H54 (cell line): Measurements from ENCODE around the gene PYGO2.
"Not testable (repeated sequence)": the region's sequence is repeated elsewhere in the genome, so short reads cannot be mapped to it uniquely, and the experiment has no call there.

ENCODE experiments used
- DNase-seq: peaks from one replicate; pipeline ENCODE4 v3.0.0; 2011; ENCODE audit warnings: low spot score, mixed read lengths; ENCODE audit not compliant: insufficient read length
- FAIRE-seq: peaks from 3 replicates; lab custom pipeline; 2011; peaks lifted over from hg19 to GRCh38; lab: Jason Lieb, UNC
- POLR2A ChIP-seq: IDR thresholded peaks from 2 replicates; pipeline ENCODE4 v1.6.1; 2011; ENCODE audit warnings: low read depth, mild to moderate bottlenecking, low read length

PYGO2 gene

GRCh38 chr1:154925335-154926170 is 36.0 kb downstream of the PYGO2 start:
- DNase-seq, result no peak
- TF ChIP-seq POLR2A, result no peak
- no peak for FAIRE-seq

GRCh38 chr1:154923695-154924094 is 37.9 kb downstream of the PYGO2 start:
- no peak for TF ChIP-seq POLR2A
- FAIRE-seq (no peak), DNase-seq (no peak)

GRCh38 chr1:154913273-154913672 is 48.3 kb downstream of the PYGO2 start:
- FAIRE-seq, result no peak
- no peak for TF ChIP-seq POLR2A
- DNase-seq, result no peak

GRCh38 chr1:154912755-154913154 is 48.8 kb downstream of the PYGO2 start:
- TF ChIP-seq POLR2A, result no peak
- no peak for FAIRE-seq
- no peak for DNase-seq

- DNase-seq, result no peak
- TF ChIP-seq POLR2A, result no peak
- FAIRE-seq, result no peak
Observed at GRCh38 chr1:154911691-154912550, 49.7 kb downstream of the PYGO2 start.

- TF ChIP-seq POLR2A, result no peak
- no peak for FAIRE-seq
- no peak for DNase-seq
Observed at GRCh38 chr1:154910851-154911250, 50.7 kb downstream of the PYGO2 start.

- DNase-seq (no peak), FAIRE-seq (no peak)
- no peak for TF ChIP-seq POLR2A
Observed at GRCh38 chr1:154908937-154909336, 52.6 kb downstream of the PYGO2 start.

GRCh38 chr1:154908129-154908528 is 53.5 kb downstream of the PYGO2 start:
- not testable (repeated sequence) for DNase-seq, FAIRE-seq
